ENCODE results near the gene ADGRG6. TPM values are rescaled to one million over a fixed set of nuclear protein-coding genes. Genes with fewer than 3 reads are reported as not detected.

Gene ADGRG6
- total RNA-seq, 4 donors from 2014 or later: 15.7 to 75.2 (median 19.2) TPM

- no peaks in the 10 kb centered on the region for H3K9me3 ChIP-seq
- intact Hi-C loops (cut with DNase I; ENCODE audit: low total_unique reads) (no loop called here), in situ Hi-C loops (cut with MboI; ENCODE audit: low pct_ligation_motif_present in 1 of 4, low pct_unique_long_range_greater_than_20kb in 1 of 4, low sequenced_read_pairs in 3 of 4) (no loop called here)
- H3K27me3 ChIP-seq: no peaks in the 10 kb centered on the region
- 0 to 35% methylated on average over 1 of the region's 1 CpG for WGBS, 2 donors (ENCODE audit: low coverage in 1 of 2)
- no peaks in the 10 kb centered on the region for H3K4me1 ChIP-seq
- no peaks in the 10 kb centered on the region for H3K36me3 ChIP-seq
- no peak overlapping the region for H3K27ac ChIP-seq
- no peak overlapping the region for H3K4me3 ChIP-seq
- DNase-seq: no peak
- TF ChIP-seq CTCF (IDR thresholded peaks at IDR 0.05) (no peak), POLR2AphosphoS5 (IDR thresholded peaks at IDR 0.05) (no peak), EP300 (IDR thresholded peaks at IDR 0.05; ENCODE audit: low read depth) (no peak), POLR2A (IDR thresholded peaks at IDR 0.05) (no peak)
Observed at GRCh38 chr6:142482249-142482648, 180.4 kb downstream of the ADGRG6 start.

- in situ Hi-C loops (cut with MboI; ENCODE audit: low pct_ligation_motif_present in 1 of 4, low pct_unique_long_range_greater_than_20kb in 1 of 4, low sequenced_read_pairs in 3 of 4) (no loop called here), intact Hi-C loops (cut with DNase I; ENCODE audit: low total_unique reads) (no loop called here)
- Histone ChIP-seq H3K36me3 (no peaks in the 10 kb centered on the region), H3K27ac (no peak overlapping the region), H3K27me3 (no peaks in the 10 kb centered on the region), H3K4me1 (no peaks in the 10 kb centered on the region), H3K9me3 (no peaks in the 10 kb centered on the region), H3K4me3 (no peak overlapping the region)
- TF ChIP-seq POLR2AphosphoS5 (IDR thresholded peaks at IDR 0.05) (no peak), EP300 (IDR thresholded peaks at IDR 0.05; ENCODE audit: low read depth) (no peak), POLR2A (IDR thresholded peaks at IDR 0.05) (no peak), CTCF (IDR thresholded peaks at IDR 0.05) (no peak)
- DNase-seq: no peak
- 61 to 66% methylated on average over 5 of the region's 5 CpGs for WGBS, 2 donors (ENCODE audit: low coverage in 1 of 2)
Observed at GRCh38 chr6:142482974-142483373, 181.2 kb downstream of the ADGRG6 start.

DNA sequence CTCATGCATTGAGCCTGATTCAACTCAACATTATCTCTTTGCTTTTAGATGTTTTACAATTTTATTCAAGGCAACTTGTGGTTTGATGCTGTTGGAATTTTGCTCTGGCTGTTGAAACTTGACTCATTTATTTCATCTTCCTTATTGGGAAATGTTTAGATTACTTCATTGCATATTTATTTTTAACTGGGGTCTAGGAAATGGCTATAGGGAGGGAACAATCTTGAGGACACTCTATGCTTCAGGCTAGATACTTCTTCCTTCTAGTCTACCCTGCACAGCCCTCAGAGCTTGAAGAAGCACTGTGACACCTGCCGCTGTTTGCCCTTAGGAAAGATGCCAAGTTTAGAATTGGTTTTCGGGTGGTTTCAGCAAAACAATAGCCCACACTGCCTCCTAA lies 183.4 kb downstream of the ADGRG6 start:
- 39 to 40% methylated on average over 1 to 2 of the region's 2 CpGs for WGBS, 2 donors (ENCODE audit: low coverage in 1 of 2)
- no peaks in the 10 kb centered on the region for H3K4me1 ChIP-seq
- no peaks in the 10 kb centered on the region for H3K27me3 ChIP-seq
- H3K27ac ChIP-seq: no peak overlapping the region
- H3K9me3 ChIP-seq: no peaks in the 10 kb centered on the region
- H3K4me3 ChIP-seq: no peak overlapping the region
- no peaks in the 10 kb centered on the region for H3K36me3 ChIP-seq
- in situ Hi-C loops (cut with MboI; ENCODE audit: low pct_ligation_motif_present in 1 of 4, low pct_unique_long_range_greater_than_20kb in 1 of 4, low sequenced_read_pairs in 3 of 4): no loop called here
- intact Hi-C loops (cut with DNase I; ENCODE audit: low total_unique reads): no loop called here
- no peak for TF ChIP-seq CTCF (IDR thresholded peaks at IDR 0.05)
- no peak for TF ChIP-seq EP300 (IDR thresholded peaks at IDR 0.05; ENCODE audit: low read depth)
- no peak for TF ChIP-seq POLR2A (IDR thresholded peaks at IDR 0.05)
- no peak for TF ChIP-seq POLR2AphosphoS5 (IDR thresholded peaks at IDR 0.05)
- DNase-seq: no peak

DNA sequence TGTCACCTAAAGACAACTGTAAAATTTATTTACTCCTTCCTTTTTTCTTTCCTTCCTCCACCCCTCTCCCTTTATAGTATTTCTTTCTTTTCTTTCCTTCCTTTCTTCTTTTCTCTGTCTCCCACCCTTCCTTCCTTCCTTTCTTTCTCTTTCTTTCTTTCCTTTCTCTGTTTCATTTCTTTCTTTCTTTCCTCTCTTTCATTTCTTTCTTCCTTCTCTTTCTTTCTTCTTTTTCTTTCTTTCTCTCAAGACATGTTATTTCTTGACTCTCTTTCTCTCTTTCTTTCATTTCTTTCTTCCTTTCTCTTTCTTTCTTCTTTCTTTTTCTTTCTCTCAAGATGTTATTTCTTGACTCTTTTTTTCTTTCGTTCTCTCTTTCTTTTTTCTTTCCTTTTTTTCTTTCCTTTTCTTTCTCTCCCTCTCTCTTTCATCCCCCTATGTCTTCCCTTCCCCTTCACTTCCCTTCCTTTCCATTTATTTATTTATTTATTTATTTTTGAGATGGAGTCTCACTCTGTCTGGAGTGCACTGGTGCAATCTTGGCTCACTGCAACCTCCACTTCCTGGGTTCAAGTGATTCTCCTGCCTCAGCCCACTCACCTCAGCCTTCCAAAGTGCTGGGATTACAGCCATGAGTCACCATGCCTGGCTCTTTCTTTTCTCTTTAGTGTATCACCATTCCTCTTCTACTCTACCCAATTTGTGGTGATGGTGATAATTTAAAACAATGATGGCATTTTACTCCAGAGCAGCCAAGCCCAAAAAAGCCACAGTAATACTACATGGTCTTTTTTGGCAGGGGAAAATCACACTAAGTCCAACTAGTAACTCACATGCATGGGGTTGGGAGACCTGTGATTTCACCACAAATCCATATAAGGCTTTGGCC lies 188.2 kb downstream of the ADGRG6 start:
- intact Hi-C loops (cut with DNase I; ENCODE audit: low total_unique reads): no loop called here
- Histone ChIP-seq H3K27ac (no peak overlapping the region), H3K9me3 (no peaks in the 10 kb centered on the region), H3K4me1 (no peaks in the 10 kb centered on the region), H3K36me3 (no peaks in the 10 kb centered on the region), H3K27me3 (no peaks in the 10 kb centered on the region), H3K4me3 (no peak overlapping the region)
- in situ Hi-C loops (cut with MboI; ENCODE audit: low pct_ligation_motif_present in 1 of 4, low pct_unique_long_range_greater_than_20kb in 1 of 4, low sequenced_read_pairs in 3 of 4): no loop called here
- DNase-seq: no peak
- WGBS, 2 donors (ENCODE audit: low coverage in 1 of 2): 81 to 83% methylated on average over 1 of the region's 1 CpG
- TF ChIP-seq POLR2AphosphoS5 (IDR thresholded peaks at IDR 0.05): no peak
- no peak for TF ChIP-seq EP300 (IDR thresholded peaks at IDR 0.05; ENCODE audit: low read depth)
- TF ChIP-seq POLR2A (IDR thresholded peaks at IDR 0.05): no peak
- no peak for TF ChIP-seq CTCF (IDR thresholded peaks at IDR 0.05)

Other genes starting within 250 kb of the ADGRG6 start
- gene GJE1, start 169.1 kb upstream of the ADGRG6 start, total RNA-seq: not detected
- gene NMBR, start 154.9 kb upstream of the ADGRG6 start, total RNA-seq: not detected
- gene VTA1, start 154.7 kb upstream of the ADGRG6 start, total RNA-seq: 10 to 100 TPM; 10.5 to 52.6 (median 37.2) TPM